GM18861 (cell line): ENCODE results near the gene ROGDI.

Experiments used
- ATAC-seq: cut with Tn5 transposase; IDR thresholded peaks from one replicate; pipeline ENCODE4 v1.9.1; 2021; ENCODE audit not compliant: unreplicated experiment

Gene ROGDI

DNA sequence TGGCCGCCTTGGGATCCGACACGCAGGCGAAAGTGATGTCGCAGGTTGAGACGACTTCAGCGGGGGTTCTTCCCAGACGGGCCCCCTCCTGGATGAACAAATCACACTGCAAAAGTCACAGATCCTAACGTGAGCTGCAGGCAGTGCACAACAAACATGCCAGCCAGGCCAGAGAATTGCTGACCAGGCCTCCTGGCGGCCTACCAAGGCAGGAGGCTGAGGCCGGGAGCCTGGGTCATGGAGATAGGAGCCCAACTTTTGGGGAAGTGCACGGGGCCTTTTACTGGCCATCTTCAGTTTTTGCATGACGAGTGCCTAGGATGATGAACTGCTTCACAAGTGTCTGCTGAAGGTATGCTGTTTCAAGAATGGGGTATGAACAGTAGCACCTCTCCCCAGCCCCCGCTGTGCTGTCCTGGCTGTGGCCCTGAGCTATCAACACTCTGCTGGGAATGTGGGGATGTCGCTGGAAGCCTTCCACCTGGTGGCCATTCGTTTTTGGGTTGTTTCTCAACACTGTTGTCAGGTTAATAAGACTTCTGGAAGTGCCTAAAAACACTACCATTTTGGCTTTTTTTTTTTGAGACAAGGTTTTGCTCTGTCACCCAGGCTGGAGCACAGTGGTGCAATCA, 12.2 kb upstream of the ROGDI start:
- no peak for ATAC-seq

DNA sequence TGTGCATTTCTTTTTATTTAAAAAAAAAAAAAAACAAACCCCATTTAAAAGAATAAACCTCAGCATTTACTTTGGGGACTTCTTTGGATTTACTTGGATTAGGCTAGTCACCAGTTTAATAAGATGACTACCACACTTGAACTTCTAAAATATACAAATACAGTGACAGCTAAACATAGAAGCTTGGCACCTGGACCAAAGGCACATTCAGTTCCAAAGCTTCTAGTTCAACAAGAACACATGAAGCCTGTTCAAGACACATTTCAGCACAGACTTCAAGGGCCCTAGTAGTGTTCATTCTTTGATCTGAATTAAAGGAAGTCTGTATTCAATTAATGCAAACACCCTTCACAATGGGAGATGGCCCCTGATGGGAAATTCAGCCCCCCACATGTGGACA, 11.6 kb upstream of the ROGDI start:
- no peak for ATAC-seq

DNA sequence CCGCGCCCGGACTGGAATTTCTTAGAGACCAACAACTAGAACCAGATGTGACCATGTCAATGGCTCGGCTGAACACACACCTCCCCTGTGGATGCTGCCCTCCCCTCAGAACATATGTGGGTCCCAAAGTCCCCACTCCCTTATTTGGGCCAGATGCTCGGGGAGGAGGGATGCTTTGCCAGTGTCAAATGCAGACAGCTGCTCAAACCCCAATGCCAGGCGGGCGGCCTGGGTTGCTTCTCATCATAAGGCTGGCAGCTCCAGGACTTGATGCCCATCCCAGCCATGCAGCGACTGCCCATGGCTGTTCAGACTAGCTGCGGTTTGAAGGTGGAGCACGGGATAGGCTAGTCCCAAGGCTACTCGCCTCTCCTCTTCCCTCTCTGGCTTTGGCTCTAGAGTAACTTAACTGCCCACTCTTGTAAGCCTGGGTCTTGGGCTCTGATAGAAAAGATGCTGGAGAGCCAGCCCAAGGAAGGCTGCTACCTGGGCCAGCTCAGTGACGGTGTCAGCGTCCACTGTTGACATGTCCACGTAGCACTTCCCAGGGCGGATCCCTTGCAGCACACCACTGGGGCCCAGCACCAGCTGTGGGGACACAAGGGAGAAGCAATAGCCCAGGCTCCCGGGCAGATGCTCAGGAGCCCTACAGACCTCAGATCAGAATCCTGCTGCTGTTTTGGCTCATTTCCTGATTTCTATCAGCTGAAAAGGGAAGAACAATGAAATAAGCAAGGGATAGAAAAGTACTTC, 11.0 kb upstream of the ROGDI start:
- no peak for ATAC-seq

DNA sequence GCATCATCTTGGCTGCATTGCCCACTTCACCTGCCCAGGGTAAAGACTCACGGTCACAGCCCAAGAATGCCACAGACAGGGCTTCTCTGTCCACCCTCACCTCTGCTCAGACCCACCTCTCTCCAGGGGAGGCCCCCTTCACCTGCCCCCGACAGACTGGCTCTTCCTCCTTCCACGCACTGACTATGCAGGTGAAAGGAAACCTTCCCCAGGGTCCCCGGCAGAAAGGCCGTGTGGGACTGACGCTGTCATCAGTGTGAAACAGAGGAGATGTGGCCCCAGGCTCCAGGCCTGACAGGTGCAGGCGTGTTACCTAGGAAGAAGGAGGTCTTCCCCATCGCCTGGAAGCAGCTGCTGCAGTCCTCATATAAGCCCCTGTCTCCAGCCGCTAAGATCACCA, 9.3 kb upstream of the ROGDI start:
- ATAC-seq = no peak

DNA sequence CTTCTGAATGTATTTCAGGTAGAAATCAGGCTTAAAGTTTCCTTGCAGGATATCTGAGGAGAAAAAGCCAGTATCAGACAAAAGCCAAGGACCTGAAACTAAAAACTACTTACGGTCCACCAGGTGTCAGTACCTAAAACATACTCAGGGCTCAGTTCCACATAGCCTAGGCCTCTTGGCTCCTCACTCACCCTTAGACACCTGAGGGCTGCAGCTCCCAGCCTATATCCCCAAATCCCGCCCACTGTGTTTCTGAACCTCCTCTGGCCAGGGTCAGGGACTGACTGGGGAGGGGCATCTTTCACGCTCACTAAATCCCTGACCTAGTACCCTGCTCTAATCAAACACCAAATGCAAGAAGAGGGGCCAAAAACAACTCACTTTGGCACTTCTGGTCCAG, 8.8 kb upstream of the ROGDI start:
- ATAC-seq = no peak

DNA sequence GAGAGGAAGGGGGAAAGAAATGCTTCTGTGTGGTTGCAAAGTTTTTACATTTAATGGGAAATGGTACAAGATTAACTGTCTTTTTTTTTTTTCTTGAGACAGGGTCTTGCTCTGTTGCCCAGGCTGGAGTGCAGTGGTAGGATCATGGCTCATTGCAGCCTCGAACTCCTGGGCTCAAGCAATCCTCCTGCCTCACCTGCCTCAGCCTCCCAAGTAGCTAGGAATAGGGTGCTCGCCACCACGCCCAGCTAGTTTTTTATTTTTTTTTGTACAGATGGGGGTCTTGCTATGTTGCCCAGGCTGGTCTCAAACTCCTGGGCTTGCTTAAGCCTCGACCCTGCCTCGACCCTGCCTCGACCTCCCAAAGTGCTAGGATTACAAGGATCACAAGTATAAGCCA, 3.8 kb upstream of the ROGDI start:
- ATAC-seq = no peak

DNA sequence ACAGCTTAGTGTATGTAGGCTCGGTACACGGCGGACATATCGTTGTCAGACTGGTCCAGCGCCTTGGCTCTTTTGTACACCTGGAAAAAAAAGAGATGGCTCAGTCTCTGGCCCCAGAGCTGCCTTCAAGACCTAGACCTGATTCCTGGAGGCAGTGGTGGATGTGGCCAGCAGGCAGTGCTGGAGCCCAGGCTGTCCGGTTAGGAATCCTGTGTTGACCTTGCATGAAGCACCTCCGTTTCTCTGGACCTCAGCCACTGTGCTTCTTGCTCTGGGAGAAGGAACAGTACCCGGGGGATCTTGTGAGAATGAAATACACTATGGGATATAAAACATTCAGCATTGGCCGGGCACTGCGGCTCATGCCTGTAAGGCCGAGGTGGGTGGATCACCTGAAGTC, 2.8 kb upstream of the ROGDI start:
- no peak for ATAC-seq

DNA sequence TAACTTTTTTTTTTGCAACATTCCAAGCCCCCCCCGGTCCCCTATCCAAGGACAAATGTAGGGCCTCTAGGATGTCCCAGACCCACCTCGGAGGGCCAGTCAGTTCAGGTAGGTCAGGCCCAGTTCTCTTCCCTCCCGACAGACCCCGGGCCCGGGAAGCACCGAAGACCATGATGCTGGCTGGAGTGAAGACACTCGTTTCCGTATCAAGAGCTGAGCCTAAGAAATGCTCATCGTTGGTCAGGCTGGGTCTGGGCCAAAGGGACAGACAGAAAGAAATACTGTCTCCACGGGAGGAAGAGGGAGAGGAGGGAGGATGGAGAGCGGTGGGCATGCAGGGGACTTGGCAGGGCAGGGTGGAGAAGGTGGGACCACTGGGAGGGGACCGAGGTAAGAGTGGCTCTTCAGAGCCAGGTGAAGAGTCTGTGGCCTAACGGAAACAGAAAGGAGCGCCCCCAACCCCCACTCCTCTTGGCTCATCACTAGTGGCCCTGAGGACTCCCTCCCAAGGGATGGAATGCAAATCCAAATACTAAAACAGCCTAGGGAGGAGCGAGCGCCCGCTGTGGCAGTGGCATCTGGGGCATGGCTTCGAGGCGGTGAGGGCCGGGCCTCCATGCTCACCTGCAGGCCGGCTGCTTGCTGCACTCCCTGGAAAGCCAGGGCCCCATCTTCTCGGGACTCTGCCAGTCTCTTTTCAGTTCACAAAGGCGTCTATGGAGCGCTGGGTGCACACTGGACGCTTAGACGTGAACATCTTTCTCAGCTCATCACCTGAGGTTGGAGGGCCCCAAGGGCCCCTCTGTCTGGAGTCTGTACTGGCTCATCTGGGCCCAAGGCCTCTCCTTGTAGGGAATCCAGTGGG, 1.7 kb upstream of the ROGDI start:
- no peak for ATAC-seq

DNA sequence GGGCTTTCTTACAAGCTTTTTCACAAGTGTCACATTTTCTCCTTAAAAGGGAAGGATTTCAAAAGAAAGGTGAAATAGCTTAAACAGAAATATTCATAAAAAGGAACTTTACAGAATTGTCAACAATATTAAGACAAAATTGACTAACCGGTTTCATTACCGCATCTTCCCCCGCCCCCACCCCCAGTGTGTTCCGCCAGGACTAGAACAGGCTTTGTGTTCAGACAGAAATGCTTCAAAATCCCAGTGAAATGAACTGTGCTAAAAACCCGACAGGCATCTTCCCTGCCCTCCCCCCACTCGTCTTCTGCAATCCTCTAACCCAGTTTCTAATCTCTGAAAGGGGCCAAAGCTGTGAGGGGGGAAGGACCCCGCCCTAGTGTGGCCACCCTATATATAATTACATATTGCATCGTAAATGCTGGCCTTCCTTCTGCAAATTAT, 990 bp upstream of the ROGDI start:
- ATAC-seq = no peak

DNA sequence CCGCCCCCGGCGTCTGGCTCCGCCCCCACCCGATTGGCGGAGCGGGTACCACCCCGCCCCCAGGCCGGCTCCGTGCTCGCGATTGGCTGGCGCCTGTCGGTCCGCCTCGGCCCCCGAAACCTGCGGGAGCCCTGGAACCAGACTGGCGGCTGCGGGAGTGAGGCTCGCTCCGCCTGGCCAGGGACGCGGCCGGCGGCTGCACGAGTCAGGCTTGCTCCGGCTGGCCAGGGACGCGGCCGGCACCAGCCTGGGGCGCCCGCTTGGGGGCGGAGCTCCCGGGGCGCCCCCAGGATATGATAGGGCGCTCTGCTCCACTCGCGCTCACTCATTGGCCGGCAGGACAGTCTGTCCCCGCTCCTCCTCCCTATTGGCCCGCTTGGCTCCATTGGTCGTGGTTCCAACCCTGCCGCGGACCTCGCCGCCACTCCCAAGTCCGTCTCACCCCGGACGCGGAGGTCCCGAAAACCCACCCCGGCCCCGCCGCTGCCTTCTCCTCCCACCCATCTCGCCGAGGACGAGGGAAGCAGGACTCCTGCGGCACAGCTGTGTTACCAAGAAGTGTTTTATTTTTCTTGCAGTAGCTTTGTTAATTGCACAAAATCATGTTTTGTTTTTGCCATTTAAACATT, 340 bp upstream of the ROGDI start:
- peak; percentile 88 for ATAC-seq

DNA sequence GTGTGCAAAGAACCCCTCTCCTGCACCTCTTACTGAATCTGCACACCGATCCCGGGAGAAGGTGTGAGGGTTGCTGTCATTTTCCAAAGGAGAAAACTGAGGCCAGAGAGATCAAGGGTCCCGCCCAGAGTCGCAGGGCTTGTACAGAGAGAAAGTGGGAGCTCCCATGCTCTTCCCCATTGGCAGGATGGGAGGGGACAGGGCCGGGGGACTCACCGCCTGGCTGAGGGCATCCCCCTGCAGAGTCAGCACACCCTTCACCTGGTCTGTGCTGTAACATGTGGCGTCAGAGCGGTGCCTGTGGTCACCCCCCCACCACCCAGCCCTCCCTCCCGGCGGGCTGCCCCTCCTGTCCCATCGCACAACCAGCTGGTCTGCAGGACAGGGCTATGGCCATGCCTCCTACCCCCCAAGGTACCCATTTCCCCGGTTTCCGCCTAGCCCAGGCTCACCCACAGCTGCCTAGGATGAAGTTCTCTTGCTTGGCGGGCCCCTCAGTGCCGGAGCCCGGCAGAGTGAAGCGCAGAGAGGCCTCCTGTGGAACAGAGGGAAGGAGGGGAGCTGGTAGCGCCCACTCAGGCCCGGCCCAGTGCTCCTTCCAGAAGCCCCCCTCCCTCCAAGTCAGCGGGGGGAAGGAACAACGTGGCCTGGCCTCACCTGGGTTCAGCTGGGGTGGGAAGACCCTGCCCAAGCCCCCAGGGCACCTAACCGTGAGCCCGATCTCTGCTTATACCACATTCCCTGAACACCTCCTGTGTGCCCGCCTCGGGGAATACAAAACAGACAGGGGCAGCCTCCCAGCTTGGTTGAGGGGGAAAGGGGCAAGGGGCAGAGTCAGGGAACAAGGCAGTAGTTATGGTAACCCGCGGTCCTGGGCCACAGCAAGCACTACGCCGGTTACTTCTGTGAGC, 1.1 kb downstream of the ROGDI start:
- no peak for ATAC-seq

DNA sequence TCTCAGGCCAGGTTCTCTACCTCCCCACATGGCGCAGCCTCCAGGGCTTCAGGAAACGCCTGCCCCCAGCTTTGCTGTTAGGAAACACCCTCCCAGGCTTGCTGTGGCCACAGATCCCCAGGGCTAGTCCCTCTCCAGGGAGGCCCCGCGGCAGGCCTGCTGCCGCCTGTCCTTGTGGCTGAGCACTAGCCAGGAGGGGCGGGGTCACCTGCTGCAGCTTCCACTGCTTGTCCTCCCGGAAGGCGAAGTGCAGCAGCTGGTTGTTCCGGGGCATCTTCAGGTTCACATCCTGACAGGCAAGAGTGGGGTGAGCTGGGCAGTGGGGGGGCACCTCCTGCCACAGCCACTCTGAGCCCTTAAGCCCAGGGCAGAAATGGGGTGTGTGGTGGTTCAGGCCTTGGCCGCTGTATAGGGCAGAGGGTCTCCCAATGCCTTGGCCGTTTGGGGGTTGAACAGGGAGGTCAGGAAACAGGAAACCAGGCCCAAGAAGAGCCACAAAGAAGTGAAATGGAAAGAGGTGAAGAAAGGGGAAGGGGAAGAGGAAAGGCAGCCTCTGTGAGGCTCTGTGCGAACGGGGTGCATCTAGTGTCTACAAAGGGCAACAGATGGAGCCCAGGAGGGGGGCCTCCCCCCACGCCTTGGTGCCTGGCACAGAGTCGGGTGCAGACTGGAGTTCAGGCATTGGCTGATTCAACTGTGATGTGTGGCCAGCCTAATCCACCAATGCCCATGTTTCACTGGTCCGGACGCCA, 2.0 kb downstream of the ROGDI start:
- no peak for ATAC-seq

DNA sequence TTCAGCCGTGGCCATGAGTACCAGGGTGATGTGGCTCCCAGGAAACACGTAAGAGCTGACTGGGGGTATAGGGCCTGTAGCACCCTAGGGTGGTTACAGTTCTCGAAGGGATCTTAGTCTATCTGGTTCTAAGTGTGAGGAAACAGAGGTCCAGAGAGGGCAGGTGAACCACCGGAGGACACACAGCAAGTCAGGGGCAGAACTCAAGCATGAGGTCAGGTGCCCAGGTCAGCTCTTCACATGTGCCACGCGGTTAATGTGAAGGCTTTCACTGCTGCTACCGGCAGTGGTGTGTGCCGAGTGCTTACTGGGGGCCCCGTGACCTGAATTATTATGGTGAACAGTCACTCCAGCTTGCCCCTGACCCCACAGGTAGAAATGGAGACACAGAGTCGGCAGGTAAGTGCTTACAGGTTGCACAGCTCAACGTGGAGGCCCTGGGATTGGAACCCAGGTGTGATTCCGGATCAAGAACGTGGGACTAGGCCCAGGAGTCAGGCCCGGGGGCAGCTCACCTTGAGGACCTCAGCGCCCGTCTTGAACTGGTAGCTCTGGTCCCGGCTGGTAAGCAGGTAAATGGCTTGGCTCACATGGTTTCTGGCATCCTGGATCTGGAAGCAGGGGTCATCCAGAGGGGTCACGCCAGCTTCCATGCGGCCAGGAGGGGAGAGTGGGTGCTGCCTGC, 3.1 kb downstream of the ROGDI start:
- no peak for ATAC-seq

DNA sequence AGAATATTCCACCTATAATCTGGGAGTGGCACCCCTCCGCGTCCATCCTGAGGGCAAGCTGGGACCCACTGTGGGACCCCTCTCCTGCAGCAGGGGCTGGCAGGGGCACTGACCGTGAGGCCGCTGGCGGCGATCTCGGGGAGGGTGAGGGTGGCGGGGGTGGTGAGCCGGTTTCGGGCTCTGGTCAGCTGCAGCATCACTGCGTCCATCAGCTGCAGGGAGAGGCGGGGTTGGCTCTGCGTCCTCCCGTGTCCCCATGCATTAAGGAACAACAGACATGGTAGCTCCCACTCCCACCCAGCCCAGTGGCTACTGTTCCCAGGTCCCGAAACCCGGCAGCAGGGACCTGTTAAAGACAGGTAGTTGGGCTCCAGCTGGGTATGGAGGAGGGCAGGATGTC, 4.0 kb downstream of the ROGDI start:
- ATAC-seq = no peak

DNA sequence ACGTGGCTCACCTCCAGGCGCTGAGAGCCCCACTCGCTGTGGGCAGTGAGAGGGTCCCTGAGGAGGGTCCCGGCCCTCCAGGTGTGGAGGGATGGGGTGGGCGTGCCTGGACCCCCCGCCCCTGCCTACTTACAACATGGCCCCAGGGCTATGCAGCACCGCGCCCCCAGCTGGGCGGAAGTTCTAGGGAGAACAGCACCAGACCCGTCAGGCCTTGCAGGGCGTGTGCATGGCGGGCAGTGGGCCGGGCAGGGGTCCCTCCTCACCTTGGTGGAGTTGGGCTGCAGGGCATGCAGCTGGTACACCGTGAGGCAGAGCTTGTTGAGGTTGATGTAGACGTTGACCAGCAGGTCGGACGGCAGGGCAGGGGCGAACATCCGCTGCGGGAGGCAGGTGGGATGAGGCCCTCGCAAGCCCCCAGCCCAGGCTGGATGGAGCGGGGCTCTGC, 4.6 kb downstream of the ROGDI start:
- ATAC-seq = no peak

DNA sequence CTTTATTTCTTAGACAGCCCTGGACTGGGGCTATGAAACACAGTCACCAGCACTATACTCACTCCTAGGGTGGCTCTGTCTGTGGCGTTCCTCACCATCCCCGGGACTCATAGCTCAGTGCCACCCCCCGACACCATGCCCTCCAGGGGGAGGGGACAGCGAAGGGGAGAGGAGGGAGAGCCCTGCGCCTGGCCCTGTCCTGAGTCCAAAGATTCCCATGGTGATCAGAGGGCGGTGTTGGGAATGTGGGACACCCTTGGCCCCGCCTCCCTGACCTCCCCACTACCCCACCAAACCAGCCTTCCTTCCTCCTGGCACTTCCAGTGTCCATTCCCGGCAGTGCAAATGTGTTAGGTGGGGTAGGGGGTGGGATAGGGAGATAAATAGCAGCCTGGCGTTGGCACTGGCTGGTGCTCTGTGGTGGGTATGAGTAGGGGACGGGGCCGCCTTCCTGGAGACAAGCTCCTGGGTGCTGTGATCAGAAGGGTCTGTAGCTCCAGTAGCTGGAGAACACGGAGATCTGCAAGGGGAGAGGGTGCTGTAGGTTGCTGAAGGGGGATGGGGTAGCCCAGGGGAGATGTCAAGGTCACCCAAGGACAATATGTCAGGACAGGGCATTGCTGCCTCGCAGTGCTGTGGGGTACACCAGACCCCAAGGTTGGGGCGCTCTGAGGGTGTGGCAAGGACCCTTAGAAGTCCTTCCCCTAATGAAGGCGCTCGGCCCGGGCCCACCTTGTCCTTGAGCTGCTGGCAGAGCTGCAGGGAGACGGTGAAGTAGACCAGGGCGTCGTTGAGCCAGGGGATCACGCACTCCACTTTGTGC, 5.2 kb downstream of the ROGDI start:
- ATAC-seq = no peak

DNA sequence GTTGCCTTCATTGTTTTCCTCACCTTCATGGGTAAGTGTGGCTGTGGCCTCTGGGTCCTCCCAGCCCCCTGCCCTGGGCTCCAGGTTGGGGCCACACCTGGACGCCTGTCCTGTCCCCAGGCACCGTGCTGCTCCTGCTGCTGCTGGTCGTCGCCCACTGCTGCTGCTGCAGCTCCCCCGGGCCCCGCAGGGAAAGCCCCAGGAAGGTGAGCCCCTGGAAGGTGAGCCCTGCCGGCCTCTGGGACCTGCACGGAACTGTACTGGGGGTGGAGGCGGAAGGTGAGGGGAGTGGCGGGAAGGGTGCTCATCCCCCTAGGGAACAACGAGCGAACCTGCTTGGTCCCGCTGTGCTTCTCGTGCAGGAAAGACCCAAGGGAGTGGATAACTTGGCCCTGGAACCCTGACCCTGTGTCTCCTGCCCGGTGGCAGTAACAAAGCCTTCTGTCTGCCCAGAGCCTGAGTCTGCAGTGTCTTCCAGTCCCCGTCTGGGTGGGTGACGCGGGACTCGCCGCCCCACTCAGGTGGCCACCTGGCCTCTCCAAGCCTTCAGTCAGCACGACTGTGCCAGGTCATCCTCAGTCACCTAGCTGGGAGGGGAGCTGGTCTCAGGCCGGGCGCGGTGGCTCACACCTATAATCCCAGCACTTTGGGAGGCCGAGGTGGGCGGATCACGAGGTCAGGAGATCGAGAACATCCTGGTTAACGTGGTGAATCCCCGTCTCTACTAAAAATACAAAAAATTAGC, 6.4 kb downstream of the ROGDI start:
- no peak for ATAC-seq
